Common myeloid progenitor, CD34-positive (primary cell): ENCODE results near the gene RPS25.

ENCODE experiments used
- CTCF ChIA-PET: fragments of 350-600 bp; sonication (Branson Sonifier 250); formaldehyde crosslinking; loops from one replicate; lab custom pipeline; 2021; ENCODE audit warnings: antibody characterized with exemption; lab: Charles Lee
- POLR2A ChIA-PET: fragments of 350-600 bp; sonication (Branson Sonifier 250); formaldehyde crosslinking; loops from one replicate; lab custom pipeline; 2021; ENCODE audit warnings: antibody characterized with exemption; lab: Charles Lee
- DNase-seq, 3 donors: peaks; one replicate each; pipeline versions ENCODE4 v3.0.0 to v3.0.0-alpha.2; 2013
- H3K27ac ChIP-seq, 2 experiments: 1 replicate in 1 of 2; 2 replicates in 1 of 2; pipeline ENCODE4 v1.7.0; 2013; ENCODE audit warnings: inconsistent platforms in 2 of 2, low read length in 2 of 2, mild to moderate bottlenecking in 2 of 2, low read depth in 1 of 2, moderate library complexity in 1 of 2; ENCODE audit not compliant: severe bottlenecking in 2 of 2, insufficient read depth in 1 of 2, poor library complexity in 1 of 2
- H3K27me3 ChIP-seq, 5 experiments: replicated peaks in 2 of 5; 1 replicate in 3 of 5; 2 replicates in 2 of 5; pipeline versions ENCODE4 v1.6.1 to v1.7.0; 2013; ENCODE audit warnings: low read length in 4 of 5, mild to moderate bottlenecking in 2 of 5, moderate library complexity in 2 of 5, inconsistent platforms in 1 of 5; ENCODE audit not compliant: insufficient read depth in 5 of 5, control insufficient read depth in 4 of 5
- H3K36me3 ChIP-seq, 4 experiments: 1 replicate in 2 of 4; 2 replicates in 2 of 4; pipeline versions ENCODE4 v1.6.1 to v1.7.0; 2013; ENCODE audit warnings: low read length in 3 of 4, control low read depth in 1 of 4, mild to moderate bottlenecking in 1 of 4; ENCODE audit not compliant: control insufficient read depth in 4 of 4, insufficient read depth in 4 of 4
- H3K4me1 ChIP-seq, 4 experiments: 1 replicate in 3 of 4; 2 replicates in 1 of 4; pipeline versions ENCODE4 v1.6.1 to v1.7.1; 2013; ENCODE audit warnings: low read length in 3 of 4, mild to moderate bottlenecking in 3 of 4, control low read depth in 1 of 4, inconsistent platforms in 1 of 4, moderate library complexity in 1 of 4; ENCODE audit not compliant: control insufficient read depth in 4 of 4, insufficient read depth in 4 of 4; ENCODE audit errors: control extremely low read depth in 1 of 4
- H3K4me3 ChIP-seq, 7 experiments: 1 replicate in 4 of 7; 2 replicates in 3 of 7; pipeline versions ENCODE4 v1.5.1 to v1.7.0; 2013; ENCODE audit warnings: mild to moderate bottlenecking in 7 of 7, low read length in 6 of 7, moderate library complexity in 6 of 7, inconsistent platforms in 2 of 7, low read depth in 2 of 7, control low read depth in 1 of 7; ENCODE audit not compliant: insufficient read depth in 4 of 7, control insufficient read depth in 1 of 7; ENCODE audit errors: extremely low read depth in 1 of 7
- H3K9me3 ChIP-seq, 5 experiments: 1 replicate in 4 of 5; 2 replicates in 1 of 5; pipeline versions ENCODE4 v1.6.1 to v1.7.1; 2013; ENCODE audit warnings: low read length in 4 of 5, mild to moderate bottlenecking in 2 of 5, inconsistent platforms in 1 of 5, low read depth in 1 of 5, moderate library complexity in 1 of 5; ENCODE audit not compliant: control insufficient read depth in 4 of 5, insufficient read depth in 2 of 5; ENCODE audit errors: control extremely low read depth in 1 of 5
- WGBS: methylation state at CpG from one replicate; pipeline ENCODE4 v1.1.5; 2013; ENCODE audit not compliant: insufficient coverage; 5-methylcytosine and 5-hydroxymethylcytosine counted together

The RPS25 gene

DNA sequence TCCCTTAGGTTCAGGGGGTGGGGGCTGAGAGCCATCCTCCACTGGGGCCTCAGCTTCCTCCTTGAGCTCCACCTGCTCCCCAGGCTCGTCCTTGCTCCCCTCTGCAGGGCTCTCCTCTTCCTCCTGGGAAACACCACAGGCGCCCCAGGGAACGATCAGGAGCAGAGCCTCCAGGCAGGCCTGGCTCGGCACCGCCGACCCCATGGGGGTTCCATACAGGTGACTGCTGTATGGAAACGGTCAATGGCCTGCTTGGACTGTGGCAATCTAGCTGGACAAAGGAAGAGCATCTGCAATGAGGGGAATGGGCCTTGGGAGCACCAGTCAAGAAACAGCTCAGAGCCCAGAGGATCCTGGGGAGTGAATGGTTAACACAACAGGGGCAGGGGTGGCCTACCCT lies 30.9 kb upstream of the RPS25 start:
- DNase-seq = no peak
- CTCF ChIA-PET = interaction anchor here (1.7 to 2.4 kb wide), 3 partner anchors 7 to 46 kb away, joined by 7 to 10 read pairs (median 7); a partner anchor contains a TSS
- POLR2A ChIA-PET = no interaction called here
- Histone ChIP-seq H3K9me3 (no peaks in the 10 kb centered on the region), H3K36me3 (peaks cover 14 to 91% (median 74%) of the 10 kb centered on the region in 4 experiments), H3K4me3 (no peak overlapping the region), H3K4me1 (no peaks in the 10 kb centered on the region), H3K27me3 (no peaks in the 10 kb centered on the region), H3K27ac (no peak overlapping the region)
- 94% methylated on average over 2 of the region's 7 CpGs for WGBS

DNA sequence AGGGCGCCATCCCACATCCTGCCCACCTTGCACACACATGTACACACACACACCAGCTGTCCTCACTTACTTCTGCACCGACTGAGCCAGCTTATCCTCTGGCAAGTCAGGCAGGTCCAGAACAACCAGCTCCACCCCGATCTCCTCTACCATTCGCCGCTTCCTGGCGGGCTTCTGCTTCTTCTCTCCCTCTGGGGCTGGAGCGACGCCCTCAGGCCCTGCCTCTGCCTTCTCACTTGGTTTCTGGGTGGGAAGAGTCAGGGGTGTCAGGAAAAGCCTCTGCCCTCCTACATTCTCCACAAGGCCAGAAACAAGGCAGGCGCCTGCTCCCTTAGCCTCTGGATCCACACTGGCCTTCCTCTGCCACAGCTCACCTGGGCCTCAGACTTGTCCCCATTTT lies 30.5 kb upstream of the RPS25 start:
- CTCF ChIA-PET = interaction anchor here (1.7 to 3.9 kb wide), 4 partner anchors 8 to 46 kb away, joined by 7 to 19 read pairs (median 8); partner anchors contain the start of gene SLC37A4
- H3K4me1 ChIP-seq = no peaks in the 10 kb centered on the region
- no peaks in the 10 kb centered on the region for H3K27me3 ChIP-seq
- no peak for DNase-seq
- H3K4me3 ChIP-seq = no peak overlapping the region
- 86% methylated on average over 5 of the region's 9 CpGs for WGBS
- POLR2A ChIA-PET = interaction anchor here (2.2 kb wide), 1 partner anchor 9 kb away, joined by 13 read pairs; the partner anchor contains the start of gene HYOU1
- peaks cover 11 to 87% (median 71%) of the 10 kb centered on the region in 4 experiments for H3K36me3 ChIP-seq
- no peak overlapping the region for H3K27ac ChIP-seq
- H3K9me3 ChIP-seq = no peaks in the 10 kb centered on the region

DNA sequence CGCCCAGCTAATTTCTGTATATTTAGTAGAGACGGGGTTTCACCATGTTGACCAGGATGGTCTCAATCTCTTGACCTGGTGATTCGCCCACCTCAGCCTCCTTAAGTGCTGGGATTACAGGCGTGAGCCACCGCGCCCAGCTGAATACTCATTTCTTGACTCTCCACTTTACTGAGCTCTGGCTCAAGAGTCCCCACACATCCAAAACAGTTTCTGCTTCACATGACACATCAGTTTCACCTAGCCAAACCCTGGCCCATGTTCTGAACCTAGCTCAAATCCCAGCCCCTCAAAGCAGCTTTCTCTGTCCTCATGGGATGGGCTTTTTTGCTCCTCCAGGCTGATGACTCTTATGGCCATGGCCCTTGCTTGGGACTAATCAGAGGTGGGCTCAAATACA lies 29.1 kb upstream of the RPS25 start:
- Histone ChIP-seq H3K36me3 (peaks cover 9 to 73% (median 57%) of the 10 kb centered on the region in 4 experiments), H3K27ac (no peak overlapping the region), H3K9me3 (no peaks in the 10 kb centered on the region), H3K4me3 (no peak overlapping the region), H3K4me1 (no peaks in the 10 kb centered on the region), H3K27me3 (no peaks in the 10 kb centered on the region)
- 97% methylated on average over 6 of the region's 6 CpGs for WGBS
- ChIA-PET CTCF (interaction anchor here (1.2 to 3.9 kb wide), 5 partner anchors 9 to 23 kb away, joined by 3 to 19 read pairs (median 4); partner anchors contain the start of gene SLC37A4), POLR2A (interaction anchor here (0.6 to 2.2 kb wide), 2 partner anchors 10 to 45 kb away, joined by 3 to 13 read pairs; partner anchors contain the start of gene HYOU1)
- no peak for DNase-seq

DNA sequence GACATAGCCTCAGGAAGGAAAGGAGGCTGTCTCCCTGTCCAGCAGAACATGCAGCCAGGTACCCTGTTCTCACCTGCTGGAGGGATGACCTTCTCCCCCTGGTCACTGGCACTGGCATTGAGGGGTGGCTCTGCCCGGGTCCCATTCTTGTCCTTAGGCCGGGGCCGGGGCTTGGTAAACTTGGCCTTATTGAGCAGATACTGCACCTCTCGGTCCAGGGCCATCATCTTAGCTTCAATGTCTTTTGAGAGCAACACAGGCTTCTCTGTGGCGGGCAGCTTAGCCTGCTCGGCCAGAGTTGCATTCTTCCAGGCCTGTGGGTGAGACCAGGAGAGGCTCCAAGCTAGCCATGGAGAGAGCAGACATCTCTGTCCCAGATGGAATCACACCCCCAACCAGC lies 28.3 kb upstream of the RPS25 start:
- no peaks in the 10 kb centered on the region for H3K9me3 ChIP-seq
- no peaks in the 10 kb centered on the region for H3K4me1 ChIP-seq
- no peak overlapping the region for H3K4me3 ChIP-seq
- H3K36me3 ChIP-seq = peaks cover 9 to 66% (median 50%) of the 10 kb centered on the region in 4 experiments
- WGBS = 100% methylated on average over 4 of the region's 6 CpGs
- no peaks in the 10 kb centered on the region for H3K27me3 ChIP-seq
- POLR2A ChIA-PET = interaction anchor here (0.6 to 2.2 kb wide), 2 partner anchors 11 to 44 kb away, joined by 3 to 13 read pairs; partner anchors contain the start of gene HYOU1
- CTCF ChIA-PET = interaction anchor here (1.3 to 4.8 kb wide), 4 partner anchors 8 to 16 kb away, joined by 3 to 36 read pairs (median 12); partner anchors contain the start of genes HYOU1 and SLC37A4
- no peak overlapping the region for H3K27ac ChIP-seq
- no peak for DNase-seq

DNA sequence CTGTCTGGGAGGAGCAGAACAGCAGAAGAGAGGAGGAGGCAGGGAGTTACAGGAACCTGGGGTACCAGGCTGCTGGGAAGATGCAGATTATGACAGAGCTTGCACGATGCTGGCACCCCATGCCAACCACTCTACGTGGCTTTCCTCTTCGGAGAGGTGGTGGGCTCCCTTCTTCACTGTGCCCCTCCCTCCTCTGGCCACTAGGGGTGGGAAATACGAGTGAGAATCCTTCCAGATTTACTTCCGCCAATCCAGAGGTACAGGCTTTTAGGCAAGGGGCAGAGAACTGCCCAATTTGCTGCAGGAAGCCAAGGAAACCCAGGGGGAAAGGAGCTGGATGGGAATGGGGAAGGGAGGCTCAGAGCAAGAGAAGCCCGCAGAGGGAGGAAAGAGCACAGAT lies 26.6 kb upstream of the RPS25 start:
- WGBS = 91% methylated on average over 5 of the region's 6 CpGs
- Histone ChIP-seq H3K4me3 (no peak overlapping the region), H3K9me3 (no peaks in the 10 kb centered on the region), H3K36me3 (peaks cover 9 to 51% (median 40%) of the 10 kb centered on the region in 4 experiments), H3K4me1 (no peaks in the 10 kb centered on the region), H3K27ac (no peak overlapping the region), H3K27me3 (no peaks in the 10 kb centered on the region)
- POLR2A ChIA-PET = interaction anchor here (1.2 kb wide), 1 partner anchor 10 kb away, joined by 4 read pairs; no protein-coding TSS in a partner anchor
- CTCF ChIA-PET = interaction anchor here (1.0 to 4.8 kb wide), 5 partner anchors 10 to 22 kb away, joined by 3 to 36 read pairs (median 6); partner anchors contain the start of genes HYOU1 and SLC37A4
- no peak for DNase-seq

DNA sequence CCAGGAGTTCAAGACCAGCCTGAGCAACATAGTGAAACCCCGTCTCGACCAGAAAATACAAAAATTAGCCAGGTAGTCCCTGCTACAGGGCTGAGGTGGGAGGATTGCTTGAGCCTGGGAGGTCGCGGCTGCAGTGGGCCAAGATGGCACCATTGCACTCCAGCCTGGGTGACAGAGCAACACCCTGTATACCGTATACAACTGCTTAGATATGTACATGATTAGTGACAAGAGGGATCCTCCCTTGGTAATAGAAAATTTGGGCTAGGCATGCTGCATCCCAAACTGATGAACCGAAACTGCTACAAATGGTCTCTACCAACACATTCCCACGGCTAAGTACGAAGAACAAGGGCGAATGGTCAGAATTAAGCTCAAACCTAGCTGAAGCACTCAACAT lies 24.8 kb upstream of the RPS25 start:
- no peaks in the 10 kb centered on the region for H3K27me3 ChIP-seq
- H3K36me3 ChIP-seq = peaks cover 6 to 34% (median 23%) of the 10 kb centered on the region in 4 experiments
- no peak overlapping the region for H3K4me3 ChIP-seq
- POLR2A ChIA-PET = interaction anchor here (2.0 kb wide), 1 partner anchor 12 kb away, joined by 15 read pairs; no protein-coding TSS in a partner anchor
- no peak for DNase-seq
- 96% methylated on average over 7 of the region's 9 CpGs for WGBS
- H3K4me1 ChIP-seq = no peaks in the 10 kb centered on the region
- H3K27ac ChIP-seq = no peak overlapping the region
- no peaks in the 10 kb centered on the region for H3K9me3 ChIP-seq
- CTCF ChIA-PET = interaction anchor here (1.2 to 4.8 kb wide), 4 partner anchors 10 to 31 kb away, joined by 3 to 36 read pairs (median 6); partner anchors contain the start of genes HYOU1 and SLC37A4
